B cell (primary cell): ENCODE data around the gene ACAP2. TPM values are rescaled to one million over a fixed set of nuclear protein-coding genes. Genes with fewer than 3 reads are reported as not detected.

Experiments used
- ATAC-seq: fragments of 200-7000 bp; cut with Tn5 transposase; one replicate; pipeline ENCODE4 v1.10.0; 2021; ENCODE audit warnings: low read depth, mild to moderate bottlenecking, moderate number of reproducible peaks, moderate library complexity
- CTCF ChIA-PET: fragments of 350-600 bp; sonication (Branson Sonifier 250); formaldehyde crosslinking; loops from one replicate; lab custom pipeline; 2021; ENCODE audit warnings: antibody characterized with exemption, inconsistent platforms; lab: Charles Lee
- POLR2A ChIA-PET: fragments of 350-600 bp; sonication (Branson Sonifier 250); formaldehyde crosslinking; loops from one replicate; lab custom pipeline; 2021; ENCODE audit warnings: antibody characterized with exemption; lab: Charles Lee
- DNase-seq: peaks from one replicate; pipeline ENCODE4 v3.0.0; 2013
- H2AFZ ChIP-seq: 2 replicates; pipeline ENCODE4 v1.6.1; 2012; ENCODE audit warnings: mild to moderate bottlenecking, low read depth, low read length; ENCODE audit not compliant: insufficient read depth, poor library complexity, severe bottlenecking
- H3K27ac ChIP-seq, 2 donors: 1 replicate in 1 of 2; 2 replicates in 1 of 2; pipeline ENCODE4 v1.5.1; 2012 to 2013; ENCODE audit warnings: low read length in 2 of 2, mild to moderate bottlenecking in 2 of 2, moderate library complexity in 1 of 2
- H3K27me3 ChIP-seq, 4 experiments: fragments of 200-600 bp in 1 of 4; sonication (generic) in 1 of 4; replicated peaks in 1 of 4; 1 replicate in 2 of 4; 2 replicates in 2 of 4; pipeline versions ENCODE4 v1.6.1 to v1.7.0; 2013 to 2016; ENCODE audit warnings: low read length in 3 of 4, mild to moderate bottlenecking in 2 of 4, mixed read lengths in 1 of 4, moderate library complexity in 1 of 4; ENCODE audit not compliant: insufficient read depth in 4 of 4, control insufficient read depth in 3 of 4; ENCODE audit errors: control extremely low read depth in 1 of 4
- H3K36me3 ChIP-seq, 2 experiments: replicated peaks in 1 of 2; 1 replicate in 1 of 2; 2 replicates in 1 of 2; pipeline versions ENCODE4 v1.6.1 to v1.7.1; 2013; ENCODE audit warnings: low read length in 1 of 2; ENCODE audit not compliant: insufficient read depth in 2 of 2, control insufficient read depth in 1 of 2; ENCODE audit errors: control extremely low read depth in 1 of 2, extremely low read depth in 1 of 2
- H3K4me1 ChIP-seq, 2 donors: fragments of 200-600 bp in 1 of 2; sonication (generic) in 1 of 2; 1 replicate in 1 of 2; 2 replicates in 1 of 2; pipeline versions ENCODE4 v1.5.1 to v1.6.1; 2013 to 2017; ENCODE audit warnings: low read length in 2 of 2; ENCODE audit not compliant: control insufficient read depth in 2 of 2, insufficient read depth in 2 of 2
- H3K4me2 ChIP-seq: replicated peaks from 2 replicates; pipeline ENCODE3; 2012; ENCODE audit warnings: mild to moderate bottlenecking, low read depth, low read length; ENCODE audit not compliant: poor library complexity, severe bottlenecking
- H3K4me3 ChIP-seq, 5 experiments: fragments of 200-600 bp in 1 of 5; sonication (generic) in 1 of 5; 1 replicate in 3 of 5; 2 replicates in 2 of 5; pipeline versions ENCODE4 v1.5.1 to v1.7.0; 2011 to 2016; ENCODE audit warnings: low read length in 4 of 5, mild to moderate bottlenecking in 4 of 5, low read depth in 2 of 5, control low read depth in 1 of 5, moderate library complexity in 1 of 5; ENCODE audit not compliant: insufficient read depth in 1 of 5; ENCODE audit errors: control extremely low read depth in 1 of 5, extremely low read depth in 1 of 5
- H3K79me2 ChIP-seq: fragments of 200-600 bp; sonication (generic); one replicate; pipeline ENCODE4 v1.6.0; 2016; ENCODE audit warnings: low read length; ENCODE audit not compliant: control insufficient read depth, insufficient read depth
- H3K9ac ChIP-seq: fragments of 200-600 bp; sonication (generic); 2 replicates; pipeline ENCODE4 v1.6.1; 2017; ENCODE audit warnings: mild to moderate bottlenecking, low read length, moderate library complexity
- H3K9me3 ChIP-seq, 3 donors: one replicate each; pipeline versions ENCODE4 v1.6.1 to v1.7.1; 2013; ENCODE audit warnings: low read length in 2 of 3; ENCODE audit not compliant: control insufficient read depth in 2 of 3, insufficient read depth in 1 of 3; ENCODE audit errors: control extremely low read depth in 1 of 3
- H4K20me1 ChIP-seq: 2 replicates; pipeline ENCODE4 v1.6.0; 2012; ENCODE audit warnings: mild to moderate bottlenecking, low read length; ENCODE audit not compliant: insufficient read depth, control insufficient read depth, poor library complexity, severe bottlenecking
- H3K27ac Mint-ChIP-seq: one replicate; pipeline ENCODE4 v1.8.0; 2021; ENCODE audit warnings: mixed read lengths
- H3K27me3 Mint-ChIP-seq: one replicate; pipeline ENCODE4 v1.8.0; 2021; ENCODE audit warnings: mixed read lengths
- H3K4me1 Mint-ChIP-seq: one replicate; pipeline ENCODE4 v1.8.0; 2021; ENCODE audit warnings: mixed read lengths
- H3K4me3 Mint-ChIP-seq: one replicate; pipeline ENCODE4 v1.8.0; 2021; ENCODE audit warnings: mixed read lengths
- H3K9me3 Mint-ChIP-seq: one replicate; pipeline ENCODE4 v1.8.0; 2022; ENCODE audit warnings: mixed read lengths; ENCODE audit not compliant: insufficient read depth
- CTCF ChIP-seq: fragments of 200-600 bp; IDR thresholded peaks from one replicate; pipeline ENCODE4 v1.8.0; 2022; ENCODE audit warnings: antibody characterized with exemption, mild to moderate bottlenecking
- EZH2 ChIP-seq: IDR thresholded peaks from 2 replicates; pipeline ENCODE4 v1.6.1; 2012; ENCODE audit warnings: borderline replicate concordance, low read depth, mild to moderate bottlenecking, moderate library complexity, low read length; ENCODE audit not compliant: insufficient read depth, poor library complexity, severe bottlenecking
- WGBS: methylation state at CpG from one replicate; pipeline ENCODE4 v1.1.5; 2013; ENCODE audit warnings: missing lambda C conversion rate; ENCODE audit not compliant: insufficient coverage; 5-methylcytosine and 5-hydroxymethylcytosine counted together
- intact Hi-C: fragments of 100-400 bp; cut with micrococcal nuclease; formaldehyde crosslinking; loops from one replicate; pipeline ENCODE4 v1.10.0; 2022
- polyA plus RNA-seq: library from polyadenylated mRNA; depleted of rRNA; stranded (reverse); fragments of >200 nt; gene quantifications from 2 replicates; pipeline ENCODE4 v1.2.3, GENCODE V29; 2012
- total RNA-seq, 2 donors: library from RNA; stranded (reverse); fragments of 120-200 nt in 1 of 2; gene quantifications; 1 replicate in 1 of 2; 2 replicates in 1 of 2; pipeline versions ENCODE4 v1.2.3 to v1.2.4, GENCODE V29; 2013 to 2022

Gene ACAP2
- total and polyA plus RNA-seq, 2 donors (not counting 1 experiment from before 2014, with no cell fraction given): 18.6 to 113 TPM

GRCh38 chr3:195259154-195259474 is 183.7 kb downstream of the ACAP2 start:
- DNase-seq (no peak), ATAC-seq (no peak)
- Mint-ChIP-seq H3K9me3 (no peaks in the 10 kb centered on the region), H3K4me3 (peak overlapping the region; percentile 74), H3K4me1 (peaks cover 19% of the 10 kb centered on the region), H3K27ac (peak overlapping the region; percentile 85), H3K27me3 (no peaks in the 10 kb centered on the region)
- Histone ChIP-seq H3K4me2 (peak overlapping the region; percentile 100), H3K27me3 (no peaks in the 10 kb centered on the region), H4K20me1 (no peaks in the 10 kb centered on the region), H3K36me3 (no peaks in the 10 kb centered on the region), H3K79me2 (peaks cover under 1% of the 10 kb centered on the region), H3K4me1 (peaks cover 16 to 23% of the 10 kb centered on the region in 2 donors), H2AFZ (peak overlapping the region; percentile 81), H3K4me3 (peak overlapping the region in 2 of 5 experiments; percentile 53), H3K9me3 (no peaks in the 10 kb centered on the region), H3K27ac (peak overlapping the region; percentile 78 to 87), H3K9ac (peak overlapping the region; percentile 82)
- intact Hi-C loops: loop anchor here (1.0 to 5.0 kb wide), 2 partner anchors 112 to 522 kb away; no protein-coding TSS in a partner anchor
- ChIA-PET CTCF (interaction anchor here (1.0 to 3.8 kb wide), 8 partner anchors 12 to 588 kb away, joined by 3 to 39 read pairs (median 8); partner anchors contain the start of genes LSG1 and XXYLT1), POLR2A (interaction anchor here (0.6 to 1.3 kb wide), 4 partner anchors 101 to 588 kb away, joined by 3 to 7 read pairs (median 3); no protein-coding TSS in a partner anchor)
- 83% methylated on average over 5 of the region's 7 CpGs for WGBS
- no peak for TF ChIP-seq CTCF
- no peak for TF ChIP-seq EZH2

- no peaks in the 10 kb centered on the region for H3K27me3 Mint-ChIP-seq
- Histone ChIP-seq H3K4me1 (peaks cover 16 to 23% of the 10 kb centered on the region in 2 donors), H3K79me2 (no peaks in the 10 kb centered on the region), H3K9ac (no peak overlapping the region), H3K4me2 (peak overlapping the region; percentile 100), H3K27ac (peak overlapping the region in 1 of 2 donors; percentile 87), H4K20me1 (no peaks in the 10 kb centered on the region), H3K27me3 (no peaks in the 10 kb centered on the region), H3K36me3 (no peaks in the 10 kb centered on the region), H3K9me3 (no peaks in the 10 kb centered on the region), H3K4me3 (no peak overlapping the region), H2AFZ (peak overlapping the region; percentile 81)
- DNase-seq (no peak), ATAC-seq (no peak)
- peaks cover 19% of the 10 kb centered on the region for H3K4me1 Mint-ChIP-seq
- ChIA-PET CTCF (interaction anchor here (1.0 to 3.8 kb wide), 9 partner anchors 12 to 587 kb away, joined by 3 to 39 read pairs (median 8); partner anchors contain the start of genes LSG1 and XXYLT1), POLR2A (interaction anchor here (0.6 to 1.3 kb wide), 4 partner anchors 100 to 587 kb away, joined by 3 to 7 read pairs (median 3); no protein-coding TSS in a partner anchor)
- peak overlapping the region; percentile 85 for H3K27ac Mint-ChIP-seq
- H3K4me3 Mint-ChIP-seq: peak overlapping the region; percentile 74
- H3K9me3 Mint-ChIP-seq: no peaks in the 10 kb centered on the region
- no peak for TF ChIP-seq CTCF
- no peak for TF ChIP-seq EZH2
- 78% methylated on average over 10 of the region's 14 CpGs for WGBS
- intact Hi-C loops: loop anchor here (1.0 to 5.0 kb wide), 2 partner anchors 111 to 521 kb away; no protein-coding TSS in a partner anchor
Observed at GRCh38 chr3:195258449-195259153, 184.2 kb downstream of the ACAP2 start.
